GM10847 (cell line): ENCODE results near the gene CCDC194.
A peak's percentile ranks its signal among the peaks of the same experiment; 100 is the strongest.

Experiments used
- POLR2A ChIP-seq: IDR thresholded peaks from 2 replicates; pipeline ENCODE4 v1.6.1; 2011; ENCODE audit not compliant: insufficient read length; ENCODE audit errors: extremely low read depth

Gene CCDC194, protein sequence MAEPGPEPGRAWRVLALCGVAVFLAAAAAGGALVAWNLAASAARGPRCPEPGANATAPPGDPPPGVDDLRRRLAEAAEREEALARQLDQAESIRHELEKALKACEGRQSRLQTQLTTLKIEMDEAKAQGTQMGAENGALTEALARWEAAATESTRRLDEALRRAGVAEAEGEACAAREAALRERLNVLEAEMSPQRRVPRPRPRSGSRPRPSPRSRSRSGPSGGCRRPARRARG

DNA sequence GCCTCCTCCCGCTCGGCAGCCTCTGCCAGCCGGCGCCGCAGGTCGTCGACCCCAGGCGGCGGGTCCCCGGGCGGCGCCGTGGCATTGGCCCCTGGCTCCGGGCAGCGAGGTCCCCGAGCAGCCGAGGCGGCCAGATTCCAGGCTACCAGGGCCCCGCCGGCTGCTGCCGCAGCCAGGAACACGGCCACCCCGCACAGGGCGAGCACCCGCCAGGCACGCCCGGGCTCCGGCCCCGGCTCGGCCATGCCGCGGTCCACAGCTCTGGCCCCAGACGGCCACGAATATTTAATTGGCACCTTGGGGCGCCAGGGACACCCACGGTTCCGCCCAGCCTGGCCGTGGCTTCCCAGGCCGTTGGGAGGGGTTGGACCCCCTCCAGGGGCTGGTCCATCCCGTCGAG is at the start of gene CCDC194:
CCDC194 (minus strand) TSS at position 283 of the 400 bp plus-strand sequence; CDS start at position 245, 38 bp downstream.
- no peak for TF ChIP-seq POLR2A

DNA sequence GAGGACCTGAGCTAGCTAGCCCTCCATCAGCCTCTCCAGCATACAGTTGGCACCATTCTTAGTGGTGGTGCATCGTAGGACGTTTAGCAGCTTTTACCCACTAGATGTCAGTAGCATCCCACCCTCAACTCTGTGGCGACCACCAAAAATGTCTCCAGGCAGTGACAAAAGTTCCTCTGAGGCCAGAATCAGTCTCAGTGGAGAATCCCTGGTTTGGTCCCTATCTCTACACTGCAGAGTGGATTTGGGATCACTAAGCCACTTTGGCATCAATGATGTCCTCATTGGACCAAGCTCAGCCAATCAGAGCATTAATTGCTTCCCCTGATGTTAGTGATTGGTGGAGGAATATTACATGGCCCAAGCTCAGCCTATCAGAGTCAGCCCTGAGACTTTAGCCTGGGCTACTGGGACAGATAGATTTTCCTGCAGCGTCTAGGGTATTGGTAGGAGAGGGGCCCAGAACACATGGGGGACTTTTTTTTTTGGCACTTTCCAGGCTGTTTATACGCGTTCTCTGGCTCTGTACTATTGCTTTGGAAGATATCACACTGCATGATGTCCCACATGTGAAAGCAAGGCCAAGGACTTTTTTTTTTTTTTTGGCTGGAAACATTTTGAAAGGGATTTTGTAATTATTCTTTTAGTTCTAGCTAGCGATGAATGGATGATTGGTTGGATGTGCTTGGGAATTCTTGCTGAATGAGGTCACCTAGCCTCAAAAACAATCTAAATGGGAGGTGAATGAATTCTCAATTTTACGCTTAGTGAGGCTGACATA is 47.4 kb upstream of the CCDC194 start:
- no peak for TF ChIP-seq POLR2A

DNA sequence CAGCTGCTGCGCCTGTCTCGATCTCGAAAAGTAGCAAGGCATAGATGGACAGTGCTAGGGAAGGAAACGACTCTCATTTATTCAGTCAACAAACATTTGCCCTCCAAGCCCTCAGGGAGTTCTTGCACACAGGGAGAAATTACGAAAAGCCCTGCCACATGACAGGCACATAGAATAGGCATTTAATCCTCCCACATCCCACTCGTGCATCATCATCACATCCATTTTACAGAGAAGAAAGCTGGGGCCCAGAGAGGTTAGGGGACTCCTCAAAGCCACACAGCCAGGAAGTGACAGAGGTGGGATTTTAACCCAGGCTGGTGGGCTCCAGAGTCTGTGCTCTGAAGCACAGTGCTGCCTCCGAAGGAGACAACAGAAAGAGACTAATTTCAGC is 42.9 kb upstream of the CCDC194 start:
- TF ChIP-seq POLR2A: no peak

DNA sequence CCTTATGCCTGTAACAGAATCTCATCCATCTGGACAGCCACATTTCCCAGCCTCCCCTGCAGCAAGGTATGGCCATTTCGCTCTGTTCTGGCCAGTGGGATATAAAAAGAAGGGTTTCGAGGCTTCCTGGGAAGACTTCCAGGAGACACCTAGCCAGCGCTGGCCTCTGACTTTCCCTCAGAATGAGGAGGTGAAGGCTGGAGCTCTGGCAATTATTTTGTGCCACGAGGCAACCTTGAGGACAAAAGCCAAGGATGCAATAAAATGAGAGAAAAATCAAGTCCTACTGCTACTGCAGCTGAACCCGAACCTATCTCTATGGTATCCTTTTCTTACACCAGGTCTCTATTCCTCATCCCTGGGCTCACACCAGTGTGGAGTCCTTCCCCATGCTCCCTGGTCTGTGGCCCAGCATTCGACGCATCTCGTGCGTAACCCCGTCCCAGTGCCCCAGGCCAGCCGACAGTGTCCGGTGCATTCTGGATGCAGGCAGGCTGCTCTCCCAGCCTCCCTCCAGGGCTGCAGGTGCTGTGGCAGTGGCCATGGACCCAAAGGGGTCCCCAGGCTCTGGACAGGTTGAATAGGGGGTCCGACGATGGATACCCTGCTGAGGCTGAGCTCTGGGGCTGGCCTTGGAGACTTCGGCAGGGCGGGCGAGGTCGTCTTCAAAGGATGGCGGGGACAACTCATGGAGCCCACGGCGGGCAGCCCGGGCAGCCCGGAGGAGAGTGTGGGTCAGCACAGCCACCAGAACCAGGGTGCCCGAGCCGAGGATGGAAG is 42.3 kb upstream of the CCDC194 start:
- no peak for TF ChIP-seq POLR2A

DNA sequence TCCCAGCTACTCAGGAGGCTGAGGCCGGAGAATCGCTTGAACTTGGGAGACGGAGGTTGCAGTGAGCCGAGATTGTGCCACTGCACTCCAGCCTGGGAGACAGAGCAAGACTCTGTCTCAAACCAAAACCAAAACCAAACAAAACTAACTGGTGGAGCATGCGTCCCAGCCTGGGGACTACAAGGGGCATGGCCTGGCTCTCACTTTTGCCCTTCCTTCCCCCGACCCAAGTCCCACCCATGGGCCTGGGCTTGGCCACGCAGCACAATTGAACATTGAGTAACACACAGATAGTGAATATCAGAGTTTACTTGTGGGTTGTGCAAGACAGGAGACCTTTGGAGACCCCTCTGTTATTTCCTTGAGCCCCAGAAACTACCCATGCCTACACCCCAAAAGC is 41.2 kb upstream of the CCDC194 start:
- TF ChIP-seq POLR2A: no peak

DNA sequence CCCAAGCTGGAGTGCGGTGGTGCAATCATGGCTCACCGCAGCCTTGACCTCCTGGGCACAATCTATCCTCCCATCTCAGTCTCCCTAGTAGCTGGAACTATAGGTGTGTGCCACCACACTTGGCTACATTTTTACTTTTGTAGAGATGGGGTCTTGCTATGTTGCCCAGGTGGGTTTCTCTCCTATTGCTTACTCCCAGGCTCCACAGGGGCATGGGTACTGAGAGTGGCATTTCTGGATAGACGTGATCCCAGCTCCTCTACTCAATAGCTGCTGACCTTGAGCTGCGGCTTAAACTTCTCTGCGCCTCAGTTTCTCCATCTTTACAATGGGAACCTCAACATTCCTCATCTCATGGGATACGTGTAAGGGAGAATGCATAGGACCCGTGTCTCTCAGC is 37.4 kb upstream of the CCDC194 start:
- no peak for TF ChIP-seq POLR2A

DNA sequence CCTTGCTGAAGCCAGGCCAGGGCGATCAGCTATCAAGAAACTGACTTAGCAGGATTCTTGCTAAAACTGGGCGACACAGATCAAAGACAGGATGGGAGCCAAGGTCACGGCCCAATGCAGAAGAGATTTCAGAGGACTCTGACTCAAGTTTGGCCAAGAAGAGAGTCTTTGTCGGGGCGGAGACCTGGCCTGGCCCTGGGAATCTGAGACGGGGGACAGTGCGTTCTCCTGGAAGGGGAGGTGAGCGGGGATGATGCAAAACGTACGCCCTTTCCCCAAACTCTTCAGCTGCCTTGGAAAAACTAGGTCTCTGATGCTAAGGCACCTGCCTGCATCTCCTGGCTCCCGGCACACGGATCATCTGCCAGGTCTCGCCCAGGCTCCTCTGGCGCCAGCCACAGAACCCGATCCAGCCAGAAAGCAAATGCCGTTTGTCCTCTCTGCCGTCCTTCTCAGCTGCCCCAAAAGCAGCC is 35.7 kb upstream of the CCDC194 start:
- no peak for TF ChIP-seq POLR2A

DNA sequence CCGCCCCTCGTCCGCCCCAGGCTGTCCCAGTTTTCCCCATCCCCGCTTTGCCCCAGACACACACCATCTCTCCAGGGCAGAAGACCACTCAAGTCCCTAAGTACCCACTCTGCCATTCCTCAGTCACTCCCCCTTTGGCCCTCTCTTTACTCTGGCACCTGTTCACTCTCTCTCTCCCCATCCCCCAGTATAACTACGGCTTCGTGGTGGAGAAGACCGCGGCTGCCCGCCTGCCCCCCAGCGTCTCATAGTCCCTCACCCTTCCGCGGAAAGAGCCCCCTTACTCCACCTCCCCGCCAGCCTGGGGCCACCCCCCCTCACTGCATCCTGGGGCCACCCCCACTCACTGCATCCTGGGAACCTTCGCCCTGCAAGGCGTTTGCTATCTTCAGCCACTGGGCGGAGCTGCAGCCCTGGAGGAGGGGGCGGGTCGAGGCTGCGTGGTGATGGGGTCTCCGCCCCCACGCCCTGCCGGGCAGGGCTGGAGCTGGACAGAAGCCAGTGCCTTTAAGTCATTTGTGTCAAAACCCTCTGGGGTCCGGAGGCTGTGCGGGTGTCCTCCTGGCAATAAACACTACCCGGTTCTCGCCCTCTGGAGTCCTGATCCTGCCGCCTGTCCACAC is 30.9 kb upstream of the CCDC194 start:
- no peak for TF ChIP-seq POLR2A

DNA sequence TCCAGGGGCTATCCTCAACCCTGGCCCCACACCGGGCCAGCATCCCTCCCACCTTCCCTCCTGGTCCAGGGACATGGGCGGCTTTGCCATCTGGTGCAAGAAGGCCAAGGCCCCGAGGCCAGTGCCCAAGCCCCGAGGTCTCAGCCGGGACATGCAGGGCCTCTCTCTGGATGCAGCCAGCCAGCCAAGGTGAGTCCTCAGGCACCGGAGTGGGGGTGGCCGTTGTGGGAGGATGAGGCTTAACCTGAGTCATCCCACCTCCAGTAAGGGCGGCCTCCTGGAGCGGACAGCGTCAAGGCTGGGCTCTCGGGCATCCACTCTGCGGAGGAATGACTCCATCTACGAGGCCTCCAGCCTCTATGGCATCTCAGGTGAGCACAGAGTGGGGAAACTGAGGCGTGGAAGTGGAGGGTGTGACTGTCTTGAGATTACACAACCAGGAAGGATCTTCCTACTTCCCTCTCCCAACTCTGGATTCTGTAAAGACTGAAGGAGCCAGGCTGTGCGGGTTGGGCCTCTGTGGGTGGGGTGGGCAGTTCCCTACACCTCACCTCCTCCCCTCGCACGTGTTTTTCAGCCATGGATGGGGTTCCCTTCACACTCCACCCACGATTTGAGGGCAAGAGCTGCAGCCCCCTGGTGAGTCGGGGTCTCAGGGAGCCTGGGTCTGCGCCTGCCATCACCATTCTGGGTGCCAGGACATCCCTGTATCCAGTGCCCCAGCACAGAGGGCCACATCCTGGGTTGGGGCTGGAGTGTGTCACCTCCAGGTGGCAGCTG is 29.6 kb upstream of the CCDC194 start:
- no peak for TF ChIP-seq POLR2A

DNA sequence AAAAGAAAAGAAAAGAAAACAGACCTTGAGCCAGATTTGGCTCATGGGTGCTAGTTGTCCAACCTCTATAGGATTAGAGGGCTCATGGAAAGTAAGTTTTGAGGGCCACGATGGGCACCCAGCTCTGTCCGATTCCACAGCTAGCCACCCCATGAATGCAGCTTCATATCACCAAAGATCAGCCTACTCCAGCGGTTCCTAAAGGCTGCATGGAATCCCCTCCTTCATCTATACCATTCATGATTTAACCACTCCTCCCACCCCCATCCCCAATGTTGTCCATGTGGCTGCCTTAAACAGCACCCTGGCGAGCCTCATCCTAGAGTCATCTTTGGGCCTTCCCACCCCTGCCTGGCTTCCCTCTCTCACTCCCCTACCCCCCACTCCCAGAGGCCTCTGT is 27.9 kb upstream of the CCDC194 start:
- TF ChIP-seq POLR2A: no peak

DNA sequence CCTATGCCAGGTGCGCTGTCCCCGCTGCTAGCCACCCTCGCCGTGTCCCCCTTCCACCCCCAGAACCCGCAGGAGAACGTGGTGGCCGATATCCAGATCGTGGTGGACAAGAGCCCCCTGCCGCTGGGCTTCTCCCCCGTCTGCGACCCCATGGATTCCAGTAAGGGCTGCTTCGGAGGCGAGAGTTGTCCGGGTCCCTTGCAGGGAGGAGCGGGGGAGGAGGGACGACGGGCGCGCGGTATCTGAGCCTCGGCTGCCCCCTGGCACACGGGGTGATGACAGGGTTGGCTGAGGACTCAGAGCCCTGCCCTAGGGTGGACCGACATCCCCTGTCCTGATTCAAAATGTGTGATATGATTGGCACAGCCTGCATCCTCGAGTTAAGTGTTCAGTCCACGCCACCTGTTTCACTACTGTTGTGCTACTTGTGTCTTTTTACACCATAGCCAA is 26.5 kb upstream of the CCDC194 start:
- no peak for TF ChIP-seq POLR2A

DNA sequence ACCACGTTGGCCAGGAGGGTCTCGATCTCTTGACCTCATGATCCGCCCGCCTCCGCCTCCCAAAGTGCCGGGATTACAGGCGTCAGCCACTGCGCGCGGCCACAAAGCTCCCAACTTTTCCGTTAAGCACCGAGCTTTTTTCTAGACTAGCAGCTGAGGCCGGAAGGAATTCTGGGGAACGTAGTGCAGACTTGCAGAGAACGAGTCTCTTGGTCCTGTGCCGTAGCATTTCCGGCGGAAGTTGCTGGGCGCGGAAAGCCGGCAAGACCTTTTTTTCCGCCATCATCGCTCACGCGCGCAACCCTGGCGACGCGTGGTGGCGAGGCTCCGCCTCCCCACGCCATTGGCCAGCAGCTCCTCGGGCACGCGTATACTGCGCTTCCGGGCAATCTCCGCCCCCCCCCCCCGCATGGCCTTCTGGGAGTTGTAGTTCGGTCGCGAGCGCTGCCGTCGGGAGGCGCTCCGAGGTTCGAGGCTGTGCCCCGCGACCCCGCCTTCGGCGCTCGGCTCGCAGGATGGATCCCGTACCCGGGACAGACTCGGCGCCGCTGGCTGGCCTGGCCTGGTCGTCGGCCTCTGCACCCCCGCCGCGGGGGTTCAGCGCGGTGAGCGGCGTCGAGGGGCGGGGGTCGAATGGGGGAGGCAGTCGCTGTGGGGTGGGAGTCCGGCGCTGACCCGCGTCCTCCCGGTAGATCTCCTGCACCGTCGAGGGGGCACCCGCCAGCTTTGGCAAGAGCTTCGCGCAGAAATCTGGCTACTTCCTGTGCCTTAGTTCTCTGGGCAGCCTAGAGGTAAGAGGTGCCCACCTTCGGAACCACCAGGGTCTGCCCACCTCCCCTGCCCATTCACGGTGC is 25.9 kb upstream of the CCDC194 start, which contains the start of gene MVB12A:
MVB12A (plus strand) TSS at position 427 of the 854 bp plus-strand sequence; CDS start at position 516, 89 bp downstream.
- peak; percentile 38 for TF ChIP-seq POLR2A

DNA sequence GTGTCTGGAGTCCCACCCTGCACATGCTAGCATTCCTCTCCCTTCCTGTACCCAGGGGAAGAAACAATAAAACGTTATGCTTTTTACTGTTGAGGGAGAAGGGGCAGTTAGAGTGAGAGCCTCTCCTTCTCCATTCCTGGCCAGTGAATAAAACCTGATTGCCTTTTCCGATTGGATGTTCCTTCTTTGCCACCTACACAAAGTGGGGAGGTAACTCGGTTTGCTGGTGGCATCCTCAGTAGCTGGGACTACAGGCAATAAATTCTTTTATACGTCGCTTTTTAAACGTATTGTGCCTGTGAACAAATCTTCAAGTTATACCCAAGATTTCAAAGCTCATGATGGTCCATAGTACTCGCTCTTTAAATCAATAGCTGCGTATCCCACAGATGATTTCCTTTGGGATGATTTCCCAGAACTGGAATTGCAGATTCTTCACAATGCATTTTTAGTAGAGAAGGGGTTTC is 25.2 kb upstream of the CCDC194 start:
- no peak for TF ChIP-seq POLR2A
